Loucy (cell line): ENCODE data around the gene TIAM2.

Experiments
- H2AFZ ChIP-seq: fragments of 200-600 bp; sonication (generic); 2 replicates; pipeline ENCODE4 v1.6.0; 2016; ENCODE audit warnings: antibody characterized with exemption, mild to moderate bottlenecking, low read length, moderate library complexity
- H3F3A ChIP-seq: fragments of 200-600 bp; 2 replicates; pipeline ENCODE4 v1.6.0; 2016; ENCODE audit warnings: antibody characterized with exemption, low read depth, mild to moderate bottlenecking
- H3K27me3 ChIP-seq: fragments of 200-600 bp; sonication (generic); 2 replicates; pipeline ENCODE4 v1.6.1; 2014; ENCODE audit warnings: low read length, mild to moderate bottlenecking; ENCODE audit not compliant: insufficient read depth, poor library complexity, severe bottlenecking
- H3K36me3 ChIP-seq: fragments of 200-600 bp; sonication (generic); 2 replicates; pipeline ENCODE4 v1.6.1; 2016; ENCODE audit warnings: low read length; ENCODE audit not compliant: insufficient read depth
- H3K4me1 ChIP-seq: fragments of 200-600 bp; sonication (generic); 2 replicates; pipeline ENCODE4 v1.5.1; 2014; ENCODE audit warnings: low read length, mild to moderate bottlenecking; ENCODE audit not compliant: insufficient read depth, poor library complexity, severe bottlenecking
- H3K4me2 ChIP-seq: fragments of 200-600 bp; sonication (generic); 2 replicates; pipeline ENCODE4 v1.6.0; 2014; ENCODE audit warnings: antibody characterized with exemption, low read length, low read depth, mild to moderate bottlenecking; ENCODE audit not compliant: poor library complexity, severe bottlenecking
- H3K4me3 ChIP-seq: fragments of 200-600 bp; sonication (generic); 2 replicates; pipeline ENCODE4 v1.5.1; 2014; ENCODE audit warnings: low read length, mild to moderate bottlenecking, mixed read lengths; ENCODE audit not compliant: poor library complexity, severe bottlenecking
- H3K79me2 ChIP-seq: fragments of 200-600 bp; sonication (generic); 2 replicates; pipeline ENCODE4 v1.6.1; 2014; ENCODE audit warnings: low read length; ENCODE audit not compliant: insufficient read depth
- H3K9ac ChIP-seq: fragments of 200-600 bp; sonication (generic); 2 replicates; pipeline ENCODE4 v1.6.0; 2014; ENCODE audit warnings: mild to moderate bottlenecking, low read depth, low read length, moderate library complexity; ENCODE audit not compliant: poor library complexity, severe bottlenecking
- H3K9me2 ChIP-seq: fragments of 200-600 bp; sonication (generic); replicated peaks from 2 replicates; pipeline ENCODE4 v1.6.1; 2016; ENCODE audit warnings: low read depth, low read length, mixed read lengths
- H3K9me3 ChIP-seq: fragments of 200-600 bp; sonication (generic); 2 replicates; pipeline ENCODE4 v1.6.1; 2014; ENCODE audit warnings: mild to moderate bottlenecking, antibody characterized with exemption, low read length, low read depth; ENCODE audit not compliant: insufficient read depth
- H4K20me1 ChIP-seq: fragments of 200-600 bp; sonication (generic); 2 replicates; pipeline ENCODE4 v1.6.0; 2014; ENCODE audit warnings: antibody characterized with exemption, low read length, mild to moderate bottlenecking; ENCODE audit not compliant: insufficient read depth, poor library complexity, severe bottlenecking
- CTCF ChIP-seq: fragments of 200-600 bp; sonication (generic); conservative IDR thresholded peaks from 2 replicates; pipeline ENCODE4 v1.5.1; 2014; ENCODE audit warnings: mild to moderate bottlenecking, antibody characterized with exemption, low read length
- EZH2phosphoT487 ChIP-seq: fragments of 200-600 bp; IDR thresholded peaks from 2 replicates; pipeline ENCODE4 v1.6.1; 2018; ENCODE audit warnings: antibody characterized with exemption, mild to moderate bottlenecking, moderate library complexity, borderline replicate concordance

The TIAM2 gene

GRCh38 chr6:155150967-155151671 lies 156.0 kb downstream of the TIAM2 start:
- Histone ChIP-seq H3K27me3 (no peaks in the 10 kb centered on the region), H2AFZ (no peak overlapping the region), H4K20me1 (no peaks in the 10 kb centered on the region), H3K9me2 (no peaks in the 10 kb centered on the region), H3F3A (no peaks in the 10 kb centered on the region), H3K79me2 (no peaks in the 10 kb centered on the region), H3K36me3 (no peaks in the 10 kb centered on the region), H3K9ac (no peak overlapping the region), H3K4me3 (no peak overlapping the region), H3K4me1 (peaks cover 17% of the 10 kb centered on the region), H3K9me3 (no peaks in the 10 kb centered on the region), H3K4me2 (no peak overlapping the region)
- TF ChIP-seq CTCF (no peak), EZH2phosphoT487 (no peak)

GRCh38 chr6:155152211-155153076 lies 157.3 kb downstream of the TIAM2 start:
- H2AFZ ChIP-seq = no peak overlapping the region
- H3K79me2 ChIP-seq = no peaks in the 10 kb centered on the region
- H3K27me3 ChIP-seq = no peaks in the 10 kb centered on the region
- H3K4me2 ChIP-seq = no peak overlapping the region
- TF ChIP-seq CTCF (peak; percentile 51), EZH2phosphoT487 (no peak)
- H4K20me1 ChIP-seq = no peaks in the 10 kb centered on the region
- H3K9ac ChIP-seq = no peak overlapping the region
- H3K9me3 ChIP-seq = no peaks in the 10 kb centered on the region
- H3F3A ChIP-seq = no peaks in the 10 kb centered on the region
- H3K9me2 ChIP-seq = no peaks in the 10 kb centered on the region
- H3K4me3 ChIP-seq = no peak overlapping the region
- H3K4me1 ChIP-seq = peaks cover 17% of the 10 kb centered on the region
- no peaks in the 10 kb centered on the region for H3K36me3 ChIP-seq

- H2AFZ ChIP-seq = peak overlapping the region; percentile 60; the same call in 1 of the 2 replicates
- H3K4me3 ChIP-seq = no peak overlapping the region
- H3K27me3 ChIP-seq = no peaks in the 10 kb centered on the region
- H3K9me3 ChIP-seq = no peaks in the 10 kb centered on the region
- no peaks in the 10 kb centered on the region for H3F3A ChIP-seq
- H3K9me2 ChIP-seq = no peaks in the 10 kb centered on the region
- H3K79me2 ChIP-seq = no peaks in the 10 kb centered on the region
- H4K20me1 ChIP-seq = no peaks in the 10 kb centered on the region
- peak overlapping the region; percentile 26 for H3K4me2 ChIP-seq
- peaks cover 17% of the 10 kb centered on the region for H3K4me1 ChIP-seq
- H3K9ac ChIP-seq = no peak overlapping the region
- H3K36me3 ChIP-seq = no peaks in the 10 kb centered on the region
- TF ChIP-seq CTCF = no peak
- no peak for TF ChIP-seq EZH2phosphoT487
These were observed 159.2 kb downstream of the TIAM2 start for GRCh38 chr6:155154158-155154830.
